Thoracic aorta (tissue), 2 donors: ENCODE data around the gene CNGB1. TPM values are rescaled to one million over a fixed set of nuclear protein-coding genes. Genes with fewer than 3 reads are reported as not detected.

Experiments used
- ATAC-seq: fragments of 150-250 bp; one replicate; pipeline ENCODE4 v1.8.0; 2017; ENCODE audit warnings: low read depth; ENCODE audit not compliant: insufficient number of reproducible peaks, low FRiP score
- DNase-seq: peaks from one replicate; pipeline ENCODE4 v3.0.0-alpha.2; 2020; ENCODE audit warnings: low spot score
- H3K27ac ChIP-seq, 2 donors: fragments of 200-600 bp; sonication (generic); 1 replicate in 1 of 2; 2 replicates in 1 of 2; pipeline ENCODE4 v1.5.1; 2016; ENCODE audit warnings: mild to moderate bottlenecking in 2 of 2, moderate library complexity in 2 of 2
- H3K27me3 ChIP-seq: fragments of 200-600 bp; sonication (generic); replicated peaks from 2 replicates; pipeline ENCODE4 v1.6.0; 2016; ENCODE audit warnings: mild to moderate bottlenecking; ENCODE audit not compliant: insufficient read depth
- H3K36me3 ChIP-seq: fragments of 200-600 bp; sonication (generic); one replicate; pipeline ENCODE4 v1.5.1; 2016
- H3K4me1 ChIP-seq, 2 donors: fragments of 200-600 bp; sonication (generic); 1 replicate in 1 of 2; 2 replicates in 1 of 2; pipeline versions ENCODE4 v1.5.1 to v1.6.0; 2016; ENCODE audit warnings: low read depth in 2 of 2, mild to moderate bottlenecking in 1 of 2; ENCODE audit not compliant: control insufficient read depth in 1 of 2
- H3K4me3 ChIP-seq: fragments of 200-600 bp; sonication (generic); 2 replicates; pipeline ENCODE4 v1.5.1; 2016; ENCODE audit warnings: mild to moderate bottlenecking
- H3K9me3 ChIP-seq: fragments of 200-600 bp; sonication (generic); 2 replicates; pipeline ENCODE4 v1.5.1; 2016
- CTCF ChIP-seq: fragments of 200-600 bp; sonication (generic); IDR thresholded peaks from one replicate; pipeline ENCODE4 v1.5.1; 2019; ENCODE audit warnings: antibody characterized with exemption
- total RNA-seq, 2 donors: library from RNA; depleted of rRNA; stranded (reverse); fragments of >200 nt; gene quantifications; one replicate each; pipeline versions ENCODE4 v1.1.0 to v1.2.3, GENCODE V29; 2016

Gene CNGB1
- total RNA-seq: not detected

- no peak for TF ChIP-seq CTCF
- H3K4me3 ChIP-seq: no peak within 1 kb of the TSS
- no peaks in the 10 kb centered on the region for H3K36me3 ChIP-seq
- H3K27ac ChIP-seq: no peak within 1 kb of the TSS
- no peaks in the 10 kb centered on the region for H3K27me3 ChIP-seq
- DNase-seq: no peak
- H3K4me1 ChIP-seq: peaks cover 0 to 4% of the 10 kb centered on the region in 2 donors
- no peak for ATAC-seq
- no peaks in the 10 kb centered on the region for H3K9me3 ChIP-seq
Measured at GRCh38 chr16:57970970-57971369, at the start of gene CNGB1. TSS of gene CNGB1 (minus strand) at chr16:57971128. CDS start at chr16:57967286, 3,842 bp downstream.

DNA sequence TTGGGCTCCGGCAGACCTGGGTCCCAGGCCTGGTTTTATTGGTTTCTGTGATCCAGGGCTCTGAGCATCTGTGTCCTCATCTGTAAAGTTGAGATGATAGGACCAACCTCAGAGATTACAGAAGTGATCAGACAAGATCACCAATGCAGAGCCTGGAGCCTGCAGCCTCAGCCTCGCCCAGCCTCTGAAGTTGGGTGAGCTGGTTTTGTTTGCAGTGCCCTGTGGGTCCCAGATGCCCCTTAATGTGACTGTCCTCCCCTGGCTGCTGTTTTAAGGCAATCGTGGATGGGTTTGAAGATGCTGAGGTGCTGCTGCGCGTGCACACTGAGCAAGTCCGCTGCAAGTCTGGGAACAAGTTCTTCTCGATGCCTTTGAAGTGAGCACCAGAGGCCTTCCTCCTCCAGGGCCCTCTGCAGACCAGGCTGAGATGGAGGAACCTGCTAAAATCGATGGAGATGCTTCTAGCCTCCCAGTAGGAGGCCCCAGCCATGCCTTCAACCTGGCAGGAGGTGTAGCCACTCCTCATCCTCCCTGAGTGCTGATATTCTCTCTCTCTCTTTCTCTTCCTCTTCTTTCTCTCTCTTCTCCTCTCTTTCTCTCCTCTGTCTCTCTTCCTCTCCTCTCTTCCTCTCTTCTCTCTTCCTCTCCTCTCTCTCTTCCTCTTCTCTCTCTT is 49.1 kb upstream of the CNGB1 start:
- H3K9me3 ChIP-seq: no peaks in the 10 kb centered on the region
- ATAC-seq: no peak
- no peak for DNase-seq

GRCh38 chr16:58018803-58019202 is 47.9 kb upstream of the CNGB1 start:
- Histone ChIP-seq H3K27ac (no peak overlapping the region), H3K27me3 (no peaks in the 10 kb centered on the region), H3K36me3 (peaks cover 10% of the 10 kb centered on the region), H3K4me3 (no peak overlapping the region), H3K4me1 (peaks cover 5 to 14% of the 10 kb centered on the region in 2 donors), H3K9me3 (no peaks in the 10 kb centered on the region)
- TF ChIP-seq CTCF: no peak
- ATAC-seq (no peak), DNase-seq (no peak)

More for the DNA sequence above, 49.1 kb upstream of the CNGB1 start:
- Histone ChIP-seq H3K4me3 (no peak overlapping the region), H3K4me1 (peaks cover 11 to 24% of the 10 kb centered on the region in 2 donors), H3K27me3 (no peaks in the 10 kb centered on the region), H3K27ac (no peak overlapping the region), H3K36me3 (peaks cover 10% of the 10 kb centered on the region)
- no peak for TF ChIP-seq CTCF

DNA sequence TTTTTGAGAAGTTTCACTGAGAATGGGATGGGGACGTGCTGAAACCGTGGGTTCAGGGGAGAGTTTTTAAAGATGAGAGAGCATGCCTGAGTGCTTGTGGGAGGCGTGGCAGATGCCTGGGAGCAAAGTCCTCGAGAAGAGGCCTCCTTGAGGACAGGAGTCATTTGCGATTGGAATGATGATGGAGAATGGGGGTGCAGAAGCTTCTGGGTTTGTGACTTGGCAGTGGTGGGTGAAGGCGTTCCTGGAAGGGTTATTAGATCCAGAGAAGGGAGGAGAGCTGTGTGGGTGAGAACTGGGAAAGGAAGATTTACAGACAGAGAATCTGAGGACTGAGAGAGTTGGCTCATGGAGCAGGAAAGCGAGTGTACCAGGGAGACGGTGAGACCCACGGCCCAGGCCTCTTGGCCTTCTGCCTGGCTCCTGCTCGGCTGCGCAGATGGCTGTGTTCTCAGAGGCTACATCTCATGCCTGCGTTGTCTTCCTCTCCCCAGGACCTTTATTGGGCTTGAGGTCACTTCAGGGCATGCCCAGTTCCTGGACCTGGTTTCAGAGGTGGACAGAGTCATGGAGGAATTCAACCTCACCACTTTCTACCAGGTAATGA is 46.0 kb upstream of the CNGB1 start:
- DNase-seq (no peak), ATAC-seq (no peak)
- H3K4me3 ChIP-seq: no peak overlapping the region
- H3K9me3 ChIP-seq: no peaks in the 10 kb centered on the region
- no peaks in the 10 kb centered on the region for H3K4me1 ChIP-seq
- no peaks in the 10 kb centered on the region for H3K27me3 ChIP-seq
- H3K27ac ChIP-seq: no peak overlapping the region
- no peak for TF ChIP-seq CTCF
- peaks cover 20% of the 10 kb centered on the region for H3K36me3 ChIP-seq

GRCh38 chr16:58013201-58013956 is 42.5 kb upstream of the CNGB1 start:
- no peaks in the 10 kb centered on the region for H3K9me3 ChIP-seq
- DNase-seq (no peak), ATAC-seq (no peak)

More at GRCh38 chr16:58013201-58013956, 42.5 kb upstream of the CNGB1 start:
- no peak overlapping the region for H3K4me3 ChIP-seq
- peaks cover 27% of the 10 kb centered on the region for H3K36me3 ChIP-seq
- no peaks in the 10 kb centered on the region for H3K4me1 ChIP-seq
- no peak for TF ChIP-seq CTCF
- no peak overlapping the region for H3K27ac ChIP-seq
- H3K27me3 ChIP-seq: no peaks in the 10 kb centered on the region
